IPS DF 4.7 (cell line): ENCODE results near the gene ABCC3.

Experiments used
- DNase-seq: peaks from one replicate; pipeline ENCODE4 v3.0.0-alpha.2; 2013; ENCODE audit warnings: low spot score; ENCODE audit errors: extremely low read depth

ABCC3 gene

GRCh38 chr17:50728881-50729765 lies 94.4 kb downstream of the ABCC3 start:
- no peak for DNase-seq

GRCh38 chr17:50731575-50732460 lies 97.1 kb downstream of the ABCC3 start:
- no peak for DNase-seq

GRCh38 chr17:50735287-50735686 lies 100.6 kb downstream of the ABCC3 start:
- DNase-seq: no peak

GRCh38 chr17:50737118-50737698 lies 102.5 kb downstream of the ABCC3 start:
- no peak for DNase-seq

GRCh38 chr17:50739098-50739497 lies 104.4 kb downstream of the ABCC3 start:
- DNase-seq: no peak
